Activated CD8-positive, alpha-beta memory T cell treated with anti-CD3 and anti-CD28 coated beads, Interleukin-2, amount 50 U/mL, for 4 hours (primary cell): ENCODE data around the gene DSE.

ENCODE experiments used
- DNase-seq: peaks from one replicate; pipeline ENCODE4 v3.0.0-alpha.2; 2020

The DSE gene

GRCh38 chr6:116388924-116389323, 18.2 kb downstream of the DSE start:
- DNase-seq: no peak

GRCh38 chr6:116389357-116389756, 18.6 kb downstream of the DSE start:
- no peak for DNase-seq

GRCh38 chr6:116390581-116390980, 19.8 kb downstream of the DSE start:
- DNase-seq: no peak

GRCh38 chr6:116392132-116393013, 21.6 kb downstream of the DSE start:
- no peak for DNase-seq

GRCh38 chr6:116393430-116393829, 22.7 kb downstream of the DSE start:
- no peak for DNase-seq

- no peak for DNase-seq
Measured at GRCh38 chr6:116395647-116396046, 24.9 kb downstream of the DSE start.

- no peak for DNase-seq
Measured at GRCh38 chr6:116396441-116396840, 25.7 kb downstream of the DSE start.

GRCh38 chr6:116397914-116398313, 27.2 kb downstream of the DSE start:
- no peak for DNase-seq

GRCh38 chr6:116398316-116399010, 27.7 kb downstream of the DSE start:
- DNase-seq: no peak

- DNase-seq: no peak
Measured at GRCh38 chr6:116399287-116399686, 28.5 kb downstream of the DSE start.

- DNase-seq: no peak
Measured at GRCh38 chr6:116400328-116400727, 29.6 kb downstream of the DSE start.

GRCh38 chr6:116402108-116402937, 31.6 kb downstream of the DSE start:
- no peak for DNase-seq

- no peak for DNase-seq
Measured at GRCh38 chr6:116403205-116403604, 32.5 kb downstream of the DSE start.

GRCh38 chr6:116404696-116405095, 33.9 kb downstream of the DSE start:
- DNase-seq: no peak

GRCh38 chr6:116405138-116405537, 34.4 kb downstream of the DSE start:
- no peak for DNase-seq

GRCh38 chr6:116405652-116406356, 35.1 kb downstream of the DSE start:
- no peak for DNase-seq

- no peak for DNase-seq
Measured at GRCh38 chr6:116406678-116407345, 36.1 kb downstream of the DSE start.

GRCh38 chr6:116408491-116408890, 37.7 kb downstream of the DSE start:
- no peak for DNase-seq

GRCh38 chr6:116409756-116410155, 39.0 kb downstream of the DSE start:
- no peak for DNase-seq

GRCh38 chr6:116411284-116411623, 40.5 kb downstream of the DSE start:
- no peak for DNase-seq

- no peak for DNase-seq
Measured at GRCh38 chr6:116412270-116412669, 41.5 kb downstream of the DSE start.

GRCh38 chr6:116413357-116413756, 42.6 kb downstream of the DSE start:
- DNase-seq: no peak
